ENCODE measurements around the gene FOXE1.

GRCh38 chr9:97846347-97846746 lies 6.7 kb upstream of the FOXE1 start:
- TF ChIP-seq POLR2A (IDR thresholded peaks at IDR 0.05; ENCODE audit: low read depth, low read length), result no peak
- no peak for TF ChIP-seq CTCF (IDR thresholded peaks at IDR 0.05 in 2 of 3, conservative IDR thresholded peaks at IDR 0.05 in 1 of 3; ENCODE audit: control insufficient read depth in 2 of 3, extremely low read depth in 1 of 3, insufficient read depth in 1 of 3, low read depth in 3 of 3, low read length in 3 of 3)
- TF ChIP-seq MAX (IDR thresholded peaks at IDR 0.05; ENCODE audit: low read depth, low read length), result no peak
- no peak for TF ChIP-seq EZH2 (IDR thresholded peaks at IDR 0.05; ENCODE audit: borderline replicate concordance, control insufficient read depth, low read depth, low read length)
- no peak for TF ChIP-seq BCL3 (IDR thresholded peaks at IDR 0.05; ENCODE audit: borderline replicate concordance, insufficient read depth, low read depth, low read length, poor library complexity, severe bottlenecking)
- no peak for TF ChIP-seq BACH1 (IDR thresholded peaks at IDR 0.05; ENCODE audit: borderline replicate concordance)
- no peak for TF ChIP-seq EP300 (IDR thresholded peaks at IDR 0.05; ENCODE audit: borderline replicate concordance in 1 of 2, control insufficient read depth in 1 of 2, low read depth in 2 of 2, low read length in 2 of 2)
- TF ChIP-seq SRF (IDR thresholded peaks at IDR 0.05; ENCODE audit: low read depth in 2 of 2, low read length in 2 of 2), result no peak
- TF ChIP-seq JUNB (IDR thresholded peaks at IDR 0.05), result no peak
